Measurements from ENCODE around the gene ALDOB.

GRCh38 chr9:101432171-101432570 is 3.4 kb downstream of the ALDOB start:
- no peak for TF ChIP-seq CTCF (IDR thresholded peaks at IDR 0.05; ENCODE audit: low read depth, low read length, poor library complexity, severe bottlenecking)
- no peak for TF ChIP-seq EZH2phosphoT487 (IDR thresholded peaks at IDR 0.05; ENCODE audit: borderline replicate concordance, low read length)
